ENCODE results near the gene C1QTNF6.
"Not testable (repeated sequence)": the region's sequence is repeated elsewhere in the genome, so short reads cannot be mapped to it uniquely, and the experiment has no call there.

Gene C1QTNF6

DNA sequence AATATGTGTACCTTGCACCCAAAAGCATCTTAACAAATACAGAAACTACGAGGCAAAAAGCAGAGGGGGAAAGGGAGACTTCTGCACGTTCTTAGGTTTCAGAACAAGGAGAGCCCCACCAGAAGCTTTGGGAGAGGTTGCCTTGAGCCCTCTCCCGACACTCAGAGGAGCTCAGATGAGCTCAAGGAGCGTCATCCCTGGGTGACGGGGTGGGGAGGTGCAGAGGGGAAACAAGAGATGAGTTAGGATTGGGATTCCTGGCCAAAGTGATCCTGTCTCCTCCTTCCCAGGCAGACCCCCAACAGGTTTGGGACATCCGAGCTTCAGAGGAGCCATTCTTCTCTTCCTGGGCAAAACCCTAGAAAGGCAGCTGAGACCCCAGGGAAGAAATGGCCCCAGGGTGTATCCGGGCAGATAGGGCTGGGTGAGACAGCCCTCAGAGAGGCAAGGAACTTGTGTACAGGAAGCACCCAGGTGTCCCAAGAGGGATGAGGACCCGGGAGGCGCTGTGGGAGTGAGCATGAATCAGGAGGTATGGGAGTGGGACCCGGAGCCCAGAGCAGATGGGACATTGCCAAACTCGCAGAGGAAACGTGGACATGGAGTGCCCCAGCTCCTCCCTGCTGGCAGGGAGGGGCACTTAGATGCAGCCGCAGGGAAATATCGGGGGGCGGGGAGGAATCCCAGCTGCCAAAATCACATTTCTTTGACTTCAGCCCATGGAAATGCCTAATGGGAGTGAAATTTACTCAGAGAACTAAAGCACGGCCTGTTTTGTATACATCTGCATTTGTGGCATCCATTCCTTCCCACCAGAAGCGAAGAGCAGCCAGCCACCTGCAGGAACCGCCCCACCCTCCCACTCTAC, 12.4 kb downstream of the C1QTNF6 start:
- no peak for DNase-seq

DNA sequence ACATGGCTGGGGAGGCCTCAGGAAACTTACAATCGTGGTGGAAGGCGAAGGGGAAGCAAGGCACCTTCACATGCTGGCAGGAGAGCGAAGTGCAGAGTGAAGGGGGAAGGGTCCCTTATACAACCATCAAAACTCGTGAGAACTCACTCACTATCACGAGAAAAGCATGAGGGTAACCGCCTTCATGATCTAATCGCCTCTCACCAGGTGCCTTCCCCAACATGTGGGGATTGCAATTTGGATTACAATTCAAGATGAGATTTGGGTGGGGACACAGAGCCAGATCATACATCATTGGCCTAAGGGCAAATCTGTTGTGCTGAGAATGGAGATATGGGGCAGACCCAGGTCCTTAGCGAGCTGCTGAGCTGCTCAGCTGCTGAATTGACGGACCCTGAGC, 13.1 kb downstream of the C1QTNF6 start:
- no peak for DNase-seq

GRCh38 chr22:37173709-37174108, 14.3 kb downstream of the C1QTNF6 start:
- DNase-seq, result no peak

GRCh38 chr22:37172266-37173245, 15.5 kb downstream of the C1QTNF6 start:
- no peak for DNase-seq

GRCh38 chr22:37171662-37172061, 16.4 kb downstream of the C1QTNF6 start:
- DNase-seq, result no peak

DNA sequence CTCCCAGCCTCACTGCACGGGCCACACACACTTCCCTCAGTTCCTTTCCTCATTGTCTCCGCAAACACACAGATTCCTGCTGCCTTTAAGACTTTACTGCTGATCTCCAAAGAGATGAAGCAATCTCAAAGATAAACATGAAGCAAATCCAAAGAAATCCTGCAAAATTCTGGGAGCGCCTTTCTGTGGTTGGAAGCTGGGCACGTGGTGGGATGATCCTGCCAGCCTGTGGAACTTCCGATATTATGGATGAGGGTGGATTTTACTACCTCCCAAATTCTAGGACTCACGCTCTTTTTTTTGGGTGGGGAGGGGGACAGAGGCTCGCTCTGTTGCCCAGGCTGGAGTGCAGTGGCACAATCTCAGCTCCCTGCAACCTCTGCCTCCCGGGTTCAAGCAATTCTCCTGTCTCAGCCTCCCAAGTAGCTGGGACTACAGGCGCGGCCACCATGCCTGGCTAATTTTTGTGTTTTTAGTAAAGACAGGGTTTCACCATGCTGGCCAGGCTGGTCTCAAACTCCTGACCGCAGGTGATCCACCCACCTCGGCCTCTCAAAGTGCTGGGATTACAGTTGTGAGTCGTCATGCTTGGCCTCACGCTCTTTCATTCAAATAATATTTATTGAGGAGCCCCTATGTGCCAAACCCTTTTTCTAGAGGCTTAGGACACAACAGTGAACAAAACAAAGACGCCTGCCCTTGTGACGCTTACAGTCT, 17.2 kb downstream of the C1QTNF6 start:
- not testable (repeated sequence) for DNase-seq

DNA sequence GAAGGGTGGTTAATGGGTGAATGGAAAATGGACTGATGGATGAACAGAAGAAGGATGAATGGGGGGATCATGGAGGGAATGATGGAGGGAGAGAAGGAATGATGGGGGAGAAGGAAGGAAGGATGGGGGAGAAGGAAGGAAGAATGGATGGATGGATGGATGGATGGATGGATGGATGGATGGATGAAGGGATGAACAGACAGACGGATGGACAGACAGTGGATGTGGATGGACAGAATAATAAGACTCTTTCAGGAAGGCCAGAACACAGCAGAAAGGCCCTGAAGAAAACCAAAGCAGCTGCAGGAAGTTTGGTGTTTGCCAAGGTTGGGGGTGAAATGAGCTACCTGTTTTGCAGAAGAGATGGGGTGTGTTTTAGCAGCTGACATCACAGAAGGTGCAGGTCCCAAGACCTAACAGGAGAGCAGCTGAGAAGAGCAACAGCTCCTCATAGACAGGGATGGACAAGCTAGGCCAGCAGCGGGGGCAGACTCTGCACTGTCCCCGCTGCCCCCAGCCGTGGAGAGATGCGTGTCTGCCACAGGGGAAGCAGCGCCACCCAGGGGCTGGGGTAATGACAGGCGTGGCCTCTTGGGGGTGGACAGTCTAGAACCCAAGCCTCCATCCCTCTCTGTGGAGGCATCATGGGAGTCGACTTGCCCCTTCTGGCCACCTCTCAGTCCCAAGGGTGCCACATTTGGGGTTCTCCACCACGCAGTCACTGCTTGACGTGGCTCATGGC, 17.9 kb downstream of the C1QTNF6 start:
- no peak for DNase-seq

GRCh38 chr22:37169406-37169805, 18.6 kb downstream of the C1QTNF6 start:
- no peak for DNase-seq

- DNase-seq, result no peak
Measured at GRCh38 chr22:37167981-37168647, 19.9 kb downstream of the C1QTNF6 start.

DNA sequence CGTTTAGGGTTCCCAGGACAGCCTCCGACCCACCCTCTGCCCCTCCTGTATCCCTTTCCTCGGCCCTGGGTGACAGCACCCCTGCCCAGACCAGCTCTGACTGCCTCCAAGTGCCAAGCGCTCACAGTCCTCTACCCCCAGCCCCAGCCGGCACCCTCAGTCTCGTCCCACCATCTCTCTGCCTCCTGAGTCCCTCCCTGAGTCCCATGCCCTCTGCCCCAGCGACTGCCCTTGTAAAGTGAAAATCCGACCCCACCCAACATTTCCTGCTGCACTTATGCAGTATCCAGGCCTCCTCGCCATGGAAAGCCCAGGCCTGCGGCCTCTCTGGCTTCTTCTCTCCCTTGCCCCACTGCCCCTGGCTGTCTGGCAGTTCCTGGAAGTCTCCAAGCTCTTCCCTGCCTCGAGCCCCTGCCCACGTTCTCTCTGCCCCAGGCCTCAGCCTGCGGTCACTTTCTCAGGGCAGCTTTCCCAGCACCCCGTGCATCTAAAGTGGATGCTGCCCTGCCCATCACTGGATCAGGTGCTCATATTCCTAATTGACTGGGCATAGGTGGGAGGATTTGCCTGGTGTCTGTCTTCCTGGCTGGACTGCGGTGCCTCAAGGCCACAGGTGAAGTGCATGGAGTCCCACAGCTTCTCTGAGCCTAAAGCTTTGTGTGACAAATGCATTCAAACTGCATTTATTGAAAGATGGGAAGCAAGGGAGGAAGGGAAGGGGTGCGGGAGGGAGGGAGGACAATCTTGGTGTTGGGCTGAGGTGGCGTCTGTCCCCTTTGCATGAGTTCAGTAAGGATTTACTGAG, 20.7 kb downstream of the C1QTNF6 start:
- DNase-seq, result no peak

DNA sequence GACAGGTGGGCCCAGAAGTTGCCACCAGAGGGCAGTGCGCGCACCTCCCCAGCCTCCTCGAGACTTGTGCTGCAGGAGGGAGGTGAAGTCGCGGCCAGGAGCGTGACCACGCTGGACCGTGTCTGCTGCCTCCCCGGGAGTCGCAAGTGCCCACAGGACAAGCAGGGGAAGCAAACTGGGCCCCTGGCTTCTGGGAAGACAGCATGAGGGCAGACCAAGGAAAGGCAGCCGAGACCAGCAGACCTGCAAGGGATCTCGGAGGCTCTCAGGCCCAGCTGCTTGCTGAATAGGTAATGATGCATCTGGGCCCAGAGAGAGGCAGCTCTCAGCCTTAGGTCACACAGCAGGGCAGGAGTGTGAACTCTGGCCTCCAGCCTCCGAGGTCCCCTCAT, 21.4 kb downstream of the C1QTNF6 start:
- peak in 1 of 2 experiments; percentile 11 for DNase-seq

- no peak for DNase-seq
Measured at GRCh38 chr22:37165940-37166674, 21.9 kb downstream of the C1QTNF6 start.

DNA sequence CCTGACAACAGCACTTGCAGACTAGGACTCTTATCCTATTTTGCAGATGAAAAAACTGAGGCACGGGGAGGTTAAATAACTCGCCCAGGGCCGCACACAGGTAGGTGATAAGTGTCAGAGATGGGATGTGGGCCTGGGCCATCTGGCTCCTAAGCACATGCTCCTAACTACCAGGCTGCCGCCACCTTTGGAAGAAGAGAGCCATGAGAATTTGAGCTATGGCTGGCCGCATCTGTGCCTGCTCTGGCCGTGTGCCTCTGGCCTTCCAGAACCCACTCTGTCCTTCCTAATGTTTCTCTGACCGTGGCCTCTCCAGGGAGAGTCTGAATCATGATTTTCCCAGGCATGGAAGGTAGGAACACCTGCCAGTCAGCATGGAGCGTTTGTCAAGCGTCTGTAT, 23.0 kb downstream of the C1QTNF6 start:
- DNase-seq, result no peak

- DNase-seq, result no peak
Measured at GRCh38 chr22:37164505-37164887, 23.6 kb downstream of the C1QTNF6 start.

GRCh38 chr22:37163575-37164504, 24.2 kb downstream of the C1QTNF6 start:
- DNase-seq, result no peak

DNA sequence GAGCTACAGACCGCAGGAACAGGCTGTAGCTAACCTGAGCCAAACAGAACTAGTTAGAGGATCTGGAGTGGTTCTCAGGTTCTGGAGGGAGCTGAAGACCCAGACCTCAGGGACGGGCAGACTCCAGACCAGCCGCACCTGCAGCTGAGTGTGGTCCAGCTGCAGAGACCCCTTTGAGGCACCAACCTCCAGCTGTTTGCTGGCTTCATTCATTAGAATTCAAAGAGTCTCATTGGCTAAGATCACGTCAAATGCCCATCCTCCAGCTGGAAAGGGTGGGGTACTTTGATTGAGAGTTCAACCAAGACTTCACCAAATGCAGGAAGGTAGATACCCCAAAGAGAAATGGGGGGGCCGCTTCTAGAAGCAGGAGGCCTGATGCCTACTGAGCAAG, 25.0 kb downstream of the C1QTNF6 start:
- no peak for DNase-seq

DNA sequence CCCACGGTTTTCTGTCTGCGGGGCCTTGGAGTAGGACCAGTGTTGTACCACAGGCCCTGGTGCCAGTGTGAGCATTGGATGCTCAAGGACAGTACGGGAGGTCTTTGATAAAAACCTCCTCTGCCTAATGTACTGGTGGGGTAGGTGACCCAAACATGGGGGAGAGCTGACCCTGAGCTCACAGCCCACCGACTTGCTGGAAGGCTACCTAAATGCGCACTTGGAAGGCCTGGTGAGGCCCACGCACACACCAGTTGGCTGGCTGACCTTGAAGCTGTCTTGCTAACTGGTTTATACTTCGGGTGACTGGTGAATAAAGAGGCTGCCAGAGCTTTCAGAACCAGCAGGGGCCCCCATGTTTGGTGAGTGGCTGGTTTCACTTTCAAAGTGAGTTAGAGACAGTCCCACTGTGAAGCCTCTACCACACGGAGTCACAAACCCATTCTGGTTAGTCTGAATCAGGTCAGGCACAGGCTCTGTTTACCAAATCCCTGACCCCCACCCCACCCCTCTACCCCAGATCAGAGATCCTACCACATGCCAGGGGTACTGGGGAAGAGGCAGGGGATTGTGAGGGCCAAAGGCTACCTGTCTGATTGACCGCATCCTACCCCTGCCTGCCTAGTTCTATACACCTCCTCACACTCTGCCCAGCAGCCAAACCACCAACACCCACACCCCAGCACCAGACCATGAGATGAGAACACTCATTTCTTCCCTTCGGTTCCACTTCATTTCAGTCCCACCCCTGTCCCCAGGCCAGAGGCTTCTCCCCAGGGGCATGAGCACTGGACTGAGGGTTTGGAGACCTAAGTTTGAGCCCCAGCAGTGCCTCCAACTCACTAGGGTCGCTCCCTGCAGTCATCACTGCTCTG, 25.6 kb downstream of the C1QTNF6 start:
- DNase-seq, result no peak

- no peak for DNase-seq
Measured at GRCh38 chr22:37161443-37161842, 26.6 kb downstream of the C1QTNF6 start.
